ENCODE results near the gene CSH2.
"Not testable (repeated sequence)": the region's sequence is repeated elsewhere in the genome, so short reads cannot be mapped to it uniquely, and the experiment has no call there.

Gene CSH2

GRCh38 chr17:63873577-63873976 lies at the start of gene CSH2:
TSS of gene CSH2 (minus strand) at chr17:63873677. CDS start at chr17:63873614, 63 bp downstream.
- DNase-seq (ENCODE audit: low read depth in 1 of 2, low spot score in 1 of 2), result not testable (repeated sequence)

- not testable (repeated sequence) for DNase-seq (ENCODE audit: low read depth in 1 of 2, low spot score in 1 of 2)
These were observed 48.9 kb upstream of the CSH2 start for GRCh38 chr17:63922402-63922801.

- not testable (repeated sequence) for DNase-seq (ENCODE audit: low read depth in 1 of 2, low spot score in 1 of 2)
These were observed 47.3 kb upstream of the CSH2 start for GRCh38 chr17:63920779-63921178.

- DNase-seq (ENCODE audit: low read depth in 1 of 2, low spot score in 1 of 2), result not testable (repeated sequence)
These were observed 46.6 kb upstream of the CSH2 start for GRCh38 chr17:63920050-63920449.

GRCh38 chr17:63919311-63919723 lies 45.8 kb upstream of the CSH2 start:
- DNase-seq (ENCODE audit: low read depth in 1 of 2, low spot score in 1 of 2), result peak; percentile 50 to 61

GRCh38 chr17:63918789-63919305 lies 45.4 kb upstream of the CSH2 start, which contains the start of gene GH1:
TSS of gene GH1 (minus strand) at chr17:63918839. CDS start at chr17:63918776, 63 bp downstream.
- not testable (repeated sequence) for DNase-seq (ENCODE audit: low read depth in 1 of 2, low spot score in 1 of 2)

- DNase-seq (ENCODE audit: low read depth in 1 of 2, low spot score in 1 of 2), result no peak
These were observed 44.8 kb upstream of the CSH2 start for GRCh38 chr17:63918305-63918704.

- DNase-seq (ENCODE audit: low read depth in 1 of 2, low spot score in 1 of 2), result no peak
These were observed 44.2 kb upstream of the CSH2 start for GRCh38 chr17:63917646-63918045.

GRCh38 chr17:63917206-63917605 lies 43.7 kb upstream of the CSH2 start:
- DNase-seq (ENCODE audit: low read depth in 1 of 2, low spot score in 1 of 2), result not testable (repeated sequence)

GRCh38 chr17:63916566-63917185 lies 43.2 kb upstream of the CSH2 start:
- no peak for DNase-seq (ENCODE audit: low read depth in 1 of 2, low spot score in 1 of 2)

GRCh38 chr17:63915753-63916152 lies 42.3 kb upstream of the CSH2 start:
- not testable (repeated sequence) for DNase-seq (ENCODE audit: low read depth in 1 of 2, low spot score in 1 of 2)

GRCh38 chr17:63914471-63914870 lies 41.0 kb upstream of the CSH2 start:
- no peak for DNase-seq (ENCODE audit: low read depth in 1 of 2, low spot score in 1 of 2)

- DNase-seq (ENCODE audit: low read depth in 1 of 2, low spot score in 1 of 2), result peak; percentile 50 to 57
These were observed 38.2 kb upstream of the CSH2 start for GRCh38 chr17:63911657-63912100.

- DNase-seq (ENCODE audit: low read depth in 1 of 2, low spot score in 1 of 2), result no peak
These were observed 37.7 kb upstream of the CSH2 start, which contains the start of gene CSHL1 for GRCh38 chr17:63911041-63911635. TSS of gene CSHL1 (minus strand) at chr17:63911258. CDS start at chr17:63911196, 62 bp downstream.

- DNase-seq (ENCODE audit: low read depth in 1 of 2, low spot score in 1 of 2), result no peak
These were observed 36.6 kb upstream of the CSH2 start for GRCh38 chr17:63910096-63910495.

GRCh38 chr17:63909586-63909985 lies 36.1 kb upstream of the CSH2 start:
- DNase-seq (ENCODE audit: low read depth in 1 of 2, low spot score in 1 of 2), result not testable (repeated sequence)

- DNase-seq (ENCODE audit: low read depth in 1 of 2, low spot score in 1 of 2), result not testable (repeated sequence)
These were observed 33.8 kb upstream of the CSH2 start for GRCh38 chr17:63907161-63907778.

GRCh38 chr17:63904796-63905195 lies 31.3 kb upstream of the CSH2 start:
- not testable (repeated sequence) for DNase-seq (ENCODE audit: low read depth in 1 of 2, low spot score in 1 of 2)

- peak in 1 of 2 donors; percentile 18 for DNase-seq (ENCODE audit: low read depth in 1 of 2, low spot score in 1 of 2)
These were observed 30.3 kb upstream of the CSH2 start for GRCh38 chr17:63903787-63904201.

- DNase-seq (ENCODE audit: low read depth in 1 of 2, low spot score in 1 of 2), result not testable (repeated sequence)
These were observed 28.5 kb upstream of the CSH2 start for GRCh38 chr17:63901971-63902370.

- peak in 1 of 2 donors; percentile 17 for DNase-seq (ENCODE audit: low read depth in 1 of 2, low spot score in 1 of 2)
These were observed 25.7 kb upstream of the CSH2 start for GRCh38 chr17:63898899-63899798.

All from activated CD4-positive, alpha-beta T cell treated with anti-CD3 and anti-CD28 coated beads, Interleukin-2, amount 50 U/mL, for 24 hours (primary cell).